HG03103 (cell line): ENCODE results near the gene VIT.
"Not testable (repeated sequence)": the region's sequence is repeated elsewhere in the genome, so short reads cannot be mapped to it uniquely, and the experiment has no call there.

Experiments
- ATAC-seq: cut with Tn5 transposase; IDR thresholded peaks from one replicate; pipeline ENCODE4 v1.9.1; 2021; ENCODE audit warnings: low read depth; ENCODE audit not compliant: unreplicated experiment

The VIT gene

GRCh38 chr2:36676364-36676763, 20.1 kb upstream of the VIT start:
- ATAC-seq: no peak

- ATAC-seq: no peak
Observed at GRCh38 chr2:36677386-36677785, 19.1 kb upstream of the VIT start.

GRCh38 chr2:36677996-36678605, 18.4 kb upstream of the VIT start:
- no peak for ATAC-seq

GRCh38 chr2:36678856-36679255, 17.7 kb upstream of the VIT start:
- no peak for ATAC-seq

- ATAC-seq: no peak
Observed at GRCh38 chr2:36680012-36680411, 16.5 kb upstream of the VIT start.

GRCh38 chr2:36682562-36682961, 13.9 kb upstream of the VIT start:
- no peak for ATAC-seq

- ATAC-seq: no peak
Observed at GRCh38 chr2:36683002-36683401, 13.5 kb upstream of the VIT start.

GRCh38 chr2:36688291-36688690, 8.2 kb upstream of the VIT start:
- not testable (repeated sequence) for ATAC-seq

- ATAC-seq: not testable (repeated sequence)
Observed at GRCh38 chr2:36689013-36689412, 7.5 kb upstream of the VIT start.

- ATAC-seq: no peak
Observed at GRCh38 chr2:36692121-36692520, 4.4 kb upstream of the VIT start.

GRCh38 chr2:36693825-36694224, 2.7 kb upstream of the VIT start:
- ATAC-seq: no peak

- ATAC-seq: no peak
Observed at GRCh38 chr2:36695746-36696415, 626 bp upstream of the VIT start.

- no peak for ATAC-seq
Observed at GRCh38 chr2:36697424-36698066, 1.0 kb downstream of the VIT start.

GRCh38 chr2:36698993-36699392, 2.5 kb downstream of the VIT start:
- no peak for ATAC-seq

GRCh38 chr2:36700311-36700710, 3.8 kb downstream of the VIT start:
- no peak for ATAC-seq

GRCh38 chr2:36701391-36701795, 4.9 kb downstream of the VIT start:
- ATAC-seq: no peak

GRCh38 chr2:36701918-36702317, 5.4 kb downstream of the VIT start:
- ATAC-seq: no peak

GRCh38 chr2:36702781-36703180, 6.3 kb downstream of the VIT start:
- no peak for ATAC-seq

- no peak for ATAC-seq
Observed at GRCh38 chr2:36704475-36705150, 8.1 kb downstream of the VIT start.

GRCh38 chr2:36705326-36706020, 9.0 kb downstream of the VIT start:
- ATAC-seq: no peak
